Measurements from ENCODE around the gene OGFR.

GRCh38 chr20:62772990-62773844 lies 31.4 kb upstream of the OGFR start:
- TF ChIP-seq SNAI2 (CRISPR knock-in tag; IDR thresholded peaks at IDR 0.05): no peak
- no peak for TF ChIP-seq GLIS3 (CRISPR knock-in tag; IDR thresholded peaks at IDR 0.05)
- no peak for TF ChIP-seq ARNTL (CRISPR knock-in tag; IDR thresholded peaks at IDR 0.05; ENCODE audit: borderline replicate concordance, low read depth)
- no peak for TF ChIP-seq PPARA (CRISPR knock-in tag; IDR thresholded peaks at IDR 0.05; ENCODE audit: borderline replicate concordance)
- TF ChIP-seq RARB (CRISPR knock-in tag; IDR thresholded peaks at IDR 0.05): no peak
- no peak for TF ChIP-seq TCF4 (CRISPR knock-in tag; IDR thresholded peaks at IDR 0.05; ENCODE audit: borderline replicate concordance)
- no peak for TF ChIP-seq CSRNP3 (CRISPR knock-in tag; IDR thresholded peaks at IDR 0.05)
- TF ChIP-seq OSR1 (CRISPR knock-in tag; IDR thresholded peaks at IDR 0.05): no peak

All from SK-N-SH treated with all-trans-retinoic acid at 6 μM for 48 hours (cell line).